Stimulated activated CD4-positive, alpha-beta T cell treated with anti-CD3 and anti-CD28 coated beads, Interleukin-2, amount 100 ng/mL, for 4 hours (primary cell): Measurements from ENCODE around the gene PCNX1.

ENCODE experiments used
- DNase-seq: peaks from one replicate; pipeline ENCODE4 v3.0.0-alpha.2; 2020; ENCODE audit warnings: low read depth

The PCNX1 gene

DNA sequence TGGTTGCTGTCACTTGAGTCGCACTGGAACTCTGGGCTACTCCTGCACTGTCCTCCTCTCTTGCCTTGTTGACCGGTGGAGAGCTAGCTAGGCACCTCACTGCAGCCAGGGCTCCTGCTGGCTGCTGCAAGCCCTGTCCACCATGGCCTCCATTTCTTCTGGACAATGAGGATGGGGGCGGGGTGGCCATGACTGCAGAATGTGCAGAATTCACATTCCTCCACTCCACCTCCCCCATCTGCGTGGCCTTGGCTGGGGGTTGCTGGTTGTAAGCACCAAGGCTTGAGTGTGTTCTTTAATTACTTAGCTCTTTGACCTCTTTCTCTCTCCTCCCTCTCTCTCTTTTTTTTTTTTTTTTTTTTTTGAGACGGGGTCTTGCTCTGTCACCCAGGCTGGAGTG lies 248.5 kb downstream of the PCNX1 start:
- no peak for DNase-seq

DNA sequence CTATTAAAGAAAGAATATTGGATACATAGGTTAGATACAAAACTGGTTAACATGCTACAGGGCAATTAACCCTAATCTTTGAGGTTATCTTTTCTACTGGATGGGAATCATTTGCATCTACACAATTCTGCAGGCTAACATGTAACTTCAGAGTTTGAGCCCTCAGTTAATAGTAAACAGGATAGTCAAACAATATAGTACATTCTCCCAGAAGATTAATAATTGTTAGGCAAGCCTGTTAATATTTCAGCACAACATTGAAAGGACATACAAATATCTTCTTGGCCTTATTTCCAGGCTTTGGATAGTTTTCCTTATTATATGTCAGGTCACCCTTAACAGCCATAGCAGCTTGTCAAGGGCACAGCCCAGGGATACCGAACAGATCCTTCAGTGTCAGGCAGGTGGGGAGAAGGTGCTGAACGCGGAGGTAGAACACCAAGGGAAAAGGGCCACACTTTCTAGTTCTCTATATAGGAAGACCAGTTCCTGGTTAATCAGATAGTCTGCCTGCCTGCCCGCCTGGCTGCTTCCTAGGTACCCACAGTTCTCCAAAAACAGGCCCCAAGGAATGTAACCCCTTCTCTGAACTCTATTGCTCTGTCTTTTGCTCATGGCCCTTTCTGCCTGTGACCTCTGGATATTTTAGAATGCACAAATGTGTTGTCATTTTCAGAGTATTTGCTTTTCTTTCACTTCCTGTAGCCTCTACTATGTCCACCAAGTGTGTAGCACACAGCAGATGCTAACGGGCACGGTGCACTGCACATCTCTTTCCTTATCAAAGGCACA lies 256.0 kb downstream of the PCNX1 start:
- no peak for DNase-seq

DNA sequence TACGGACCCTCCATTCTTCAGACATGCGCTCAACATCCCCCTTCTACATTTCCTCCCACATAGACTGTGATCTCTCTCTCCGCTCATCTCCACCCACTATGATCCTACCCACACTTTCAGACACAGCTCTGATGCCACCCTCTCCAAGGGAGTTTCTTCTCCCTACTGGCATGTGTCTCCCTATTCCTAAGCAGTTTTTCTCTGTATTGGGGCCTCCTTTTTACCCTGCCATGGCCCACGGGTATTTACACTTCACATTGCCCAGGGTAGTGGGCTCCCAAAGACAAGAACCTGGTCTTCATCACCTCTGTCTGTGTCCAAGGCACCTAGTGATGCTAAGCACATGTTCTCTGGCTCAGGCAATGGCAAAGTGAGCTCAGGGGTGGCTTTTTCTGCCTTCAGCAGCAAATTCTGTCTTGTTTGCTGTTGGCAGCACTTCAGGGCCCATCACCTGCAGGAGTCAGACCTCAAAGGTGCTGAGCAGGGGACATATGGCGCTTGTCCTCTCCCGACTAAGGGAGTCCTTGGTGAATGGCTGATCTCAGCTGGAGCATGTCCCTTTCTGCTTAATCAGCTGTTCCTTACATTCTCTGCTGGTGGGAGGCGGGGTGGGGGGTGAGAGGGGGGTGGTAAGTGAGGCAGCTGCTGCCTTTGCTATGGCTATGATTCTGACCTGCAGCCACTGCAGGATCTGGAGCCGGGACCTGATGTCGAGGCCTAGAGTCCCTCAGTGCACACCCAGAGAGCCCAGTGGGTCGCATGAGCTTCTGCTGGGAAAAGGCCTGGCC lies 256.8 kb downstream of the PCNX1 start:
- DNase-seq, result no peak
